C4-2B (cell line): Measurements from ENCODE around the gene MVK.

ENCODE experiments used
- ZFX ChIP-seq: fragments of 450-650 bp; IDR thresholded peaks from 2 replicates; pipeline ENCODE4 v1.6.1; 2017
- TF ChIP-seq, protein P1 (sequence below): fragments of 450-650 bp; conservative IDR thresholded peaks from 2 replicates; pipeline ENCODE4 v1.5.1; 2017; ENCODE audit warnings: mild to moderate bottlenecking

DNA sequence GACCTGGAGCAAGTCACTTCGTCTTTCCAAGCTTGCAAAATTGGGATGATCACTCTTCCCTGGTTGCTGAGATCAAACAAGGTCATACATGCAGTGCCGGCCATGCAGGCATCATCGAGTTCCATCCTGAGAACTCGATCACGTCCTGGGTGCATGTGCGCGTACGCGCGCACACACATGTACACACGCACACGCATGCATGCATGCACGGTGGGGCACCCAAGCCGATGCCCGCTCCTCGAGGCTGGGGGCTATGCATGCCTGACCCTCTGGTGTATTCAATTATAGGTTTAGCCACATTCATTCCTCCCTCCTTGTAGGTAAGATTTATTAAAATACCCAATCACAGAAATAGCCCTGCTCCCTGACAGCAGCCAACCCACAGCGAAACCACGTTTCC, 26.3 kb upstream of the MVK start:
- TF ChIP-seq, protein P1, sequence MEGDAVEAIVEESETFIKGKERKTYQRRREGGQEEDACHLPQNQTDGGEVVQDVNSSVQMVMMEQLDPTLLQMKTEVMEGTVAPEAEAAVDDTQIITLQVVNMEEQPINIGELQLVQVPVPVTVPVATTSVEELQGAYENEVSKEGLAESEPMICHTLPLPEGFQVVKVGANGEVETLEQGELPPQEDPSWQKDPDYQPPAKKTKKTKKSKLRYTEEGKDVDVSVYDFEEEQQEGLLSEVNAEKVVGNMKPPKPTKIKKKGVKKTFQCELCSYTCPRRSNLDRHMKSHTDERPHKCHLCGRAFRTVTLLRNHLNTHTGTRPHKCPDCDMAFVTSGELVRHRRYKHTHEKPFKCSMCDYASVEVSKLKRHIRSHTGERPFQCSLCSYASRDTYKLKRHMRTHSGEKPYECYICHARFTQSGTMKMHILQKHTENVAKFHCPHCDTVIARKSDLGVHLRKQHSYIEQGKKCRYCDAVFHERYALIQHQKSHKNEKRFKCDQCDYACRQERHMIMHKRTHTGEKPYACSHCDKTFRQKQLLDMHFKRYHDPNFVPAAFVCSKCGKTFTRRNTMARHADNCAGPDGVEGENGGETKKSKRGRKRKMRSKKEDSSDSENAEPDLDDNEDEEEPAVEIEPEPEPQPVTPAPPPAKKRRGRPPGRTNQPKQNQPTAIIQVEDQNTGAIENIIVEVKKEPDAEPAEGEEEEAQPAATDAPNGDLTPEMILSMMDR, result no peak
- no peak for TF ChIP-seq ZFX
